GM10248 (cell line): Measurements from ENCODE around the gene FRK.
"Not testable (repeated sequence)": the region's sequence is repeated elsewhere in the genome, so short reads cannot be mapped to it uniquely, and the experiment has no call there.

Experiments
- CTCF ChIA-PET: fragments of 300-600 bp; sonication (Branson Sonifier 250); formaldehyde crosslinking; extraction: SDS; loops from one replicate; lab custom pipeline; 2021; ENCODE audit warnings: antibody characterized with exemption; lab: Yijun Ruan, JAX
- POLR2A ChIA-PET: fragments of 350-650 bp; sonication (Branson Sonifier 250); formaldehyde crosslinking; extraction: SDS; loops from one replicate; lab custom pipeline; 2020; ENCODE audit warnings: antibody characterized with exemption; lab: Yijun Ruan, JAX
- DNase-seq: peaks from one replicate; pipeline ENCODE4 v3.0.0; 2012; ENCODE audit errors: extremely low spot score
- CTCF ChIP-seq: IDR thresholded peaks from 2 replicates; pipeline ENCODE4 v1.5.1; 2012; ENCODE audit warnings: mild to moderate bottlenecking, low read depth; ENCODE audit errors: extremely low read depth, missing control alignments, control extremely low read depth

Gene FRK

GRCh38 chr6:115976321-115976870 lies 84.3 kb downstream of the FRK start:
- ChIA-PET POLR2A (no interaction called here), CTCF (interaction anchor here (1.3 kb wide), 1 partner anchor 18 kb away, joined by 3 read pairs; no protein-coding TSS in a partner anchor)
- DNase-seq = no peak
- TF ChIP-seq CTCF = no peak

GRCh38 chr6:115972679-115973078 lies 88.0 kb downstream of the FRK start:
- DNase-seq = no peak
- ChIA-PET CTCF (interaction anchor here (1.0 to 2.2 kb wide), 2 partner anchors 10 to 17 kb away, joined by 3 to 12 read pairs; no protein-coding TSS in a partner anchor), POLR2A (no interaction called here)
- no peak for TF ChIP-seq CTCF

- TF ChIP-seq CTCF = no peak
- DNase-seq = no peak
- ChIA-PET CTCF (interaction anchor here (0.9 to 2.2 kb wide), 3 partner anchors 11 to 15 kb away, joined by 3 to 12 read pairs (median 3); no protein-coding TSS in a partner anchor), POLR2A (no interaction called here)
Measured at GRCh38 chr6:115971785-115972184, 88.9 kb downstream of the FRK start.

- ChIA-PET CTCF (interaction anchor here (0.9 to 1.5 kb wide), 6 partner anchors 9 to 41 kb away, joined by 3 to 4 read pairs (median 3); no protein-coding TSS in a partner anchor), POLR2A (no interaction called here)
- no peak for DNase-seq
- TF ChIP-seq CTCF = no peak
Measured at GRCh38 chr6:115969930-115970273, 90.8 kb downstream of the FRK start.

GRCh38 chr6:115969207-115969929 lies 91.3 kb downstream of the FRK start:
- POLR2A ChIA-PET = no interaction called here
- no peak for DNase-seq
- no peak for TF ChIP-seq CTCF
- CTCF ChIA-PET = interaction anchor here (0.9 to 1.5 kb wide), 6 partner anchors 10 to 42 kb away, joined by 3 to 4 read pairs (median 3); no protein-coding TSS in a partner anchor

GRCh38 chr6:115960286-115960685 lies 100.4 kb downstream of the FRK start:
- POLR2A ChIA-PET, CTCF ChIA-PET, DNase-seq: not testable (repeated sequence)

- no peak for TF ChIP-seq CTCF
- DNase-seq = no peak
- ChIA-PET CTCF (interaction anchor here (1.1 to 1.4 kb wide), 2 partner anchors 11 to 18 kb away, joined by 3 read pairs; no protein-coding TSS in a partner anchor), POLR2A (no interaction called here)
Measured at GRCh38 chr6:115958958-115959357, 101.7 kb downstream of the FRK start.
